Heart left ventricle (tissue), 16 donors: ENCODE data around the gene C1orf167. TPM values are rescaled to one million over a fixed set of nuclear protein-coding genes. Genes with fewer than 3 reads are reported as not detected.

Source experiments
- ATAC-seq, 4 donors: fragments of 200-7000 bp; cut with Tn5 transposase; one replicate each; pipeline ENCODE4 v1.9.1; 2020 to 2022; ENCODE audit warnings: moderate library complexity in 4 of 4, mild to moderate bottlenecking in 3 of 4, moderate number of reproducible peaks in 1 of 4
- DNase-seq, 5 donors: peaks; one replicate each; pipeline ENCODE4 v3.0.0-alpha.2; 2020
- H3K27ac ChIP-seq, 12 donors: fragments of 200-600 bp; sonication (generic) in 4 of 12; one replicate each; pipeline versions ENCODE4 v1.5.0 to v1.8.0; 2016 to 2022; ENCODE audit warnings: mild to moderate bottlenecking in 2 of 12
- H3K27me3 ChIP-seq, 9 donors: fragments of 200-600 bp; sonication (generic) in 2 of 9; one replicate each; pipeline versions ENCODE4 v1.5.1 to v1.8.0; 2016 to 2022; ENCODE audit warnings: mild to moderate bottlenecking in 3 of 9
- H3K36me3 ChIP-seq, 9 donors: fragments of 200-600 bp; sonication (generic) in 2 of 9; one replicate each; pipeline versions ENCODE4 v1.5.0 to v1.8.0; 2018 to 2022; ENCODE audit warnings: mild to moderate bottlenecking in 2 of 9
- H3K4me1 ChIP-seq, 12 donors: fragments of 200-600 bp; sonication (generic) in 4 of 12; one replicate each; pipeline versions ENCODE4 v1.5.0 to v1.8.0; 2016 to 2022; ENCODE audit warnings: mild to moderate bottlenecking in 3 of 12
- H3K4me3 ChIP-seq, 12 donors: fragments of 200-600 bp; sonication (generic) in 4 of 12; one replicate each; pipeline versions ENCODE4 v1.5.0 to v1.8.0; 2017 to 2022; ENCODE audit warnings: mild to moderate bottlenecking in 9 of 12, moderate library complexity in 4 of 12
- H3K9me3 ChIP-seq, 12 donors: fragments of 200-600 bp; sonication (generic) in 4 of 12; one replicate each; pipeline versions ENCODE4 v1.5.0 to v1.8.0; 2016 to 2022; ENCODE audit warnings: mild to moderate bottlenecking in 1 of 12
- POLR2A ChIP-seq, 2 donors: fragments of 450-650 bp; IDR thresholded peaks; one replicate each; pipeline ENCODE4 v1.6.1; 2017; ENCODE audit warnings: antibody characterized with exemption in 2 of 2, mild to moderate bottlenecking in 2 of 2, moderate library complexity in 2 of 2
- WGBS, 4 donors: extraction: QIAGEN DNeasy Blood & Tissue Kit in 2 of 4; methylation state at CpG; one replicate each; pipeline versions ENCODE4 v1.1.5 to v1.1.7; 2013 to 2018; 5-methylcytosine and 5-hydroxymethylcytosine counted together
- intact Hi-C, 10 donors: fragments of 100-400 bp; cut with DNase I; formaldehyde crosslinking; loops; one replicate each; pipeline versions ENCODE4 v1.11.1 to v1.14.2; 2022
- polyA plus RNA-seq, 2 donors: library from polyadenylated mRNA; stranded (reverse); fragments of 200-250 nt; gene quantifications; one replicate each; pipeline ENCODE4 v1.2.3, GENCODE V29; 2013
- total RNA-seq, 9 donors: library from RNA; depleted of rRNA in 2 of 9; stranded (reverse); fragments of >200 nt in 2 of 9; fragmentation: NEBNext Ultra II Directional in 3 of 9; extraction: Animal tissue kit (Norgen Biotek cat#: 25700) in 3 of 9; gene quantifications; one replicate each; pipeline versions ENCODE4 v1.1.0 to v1.2.4, GENCODE V29; 2016 to 2023
- TF ChIP-seq, protein P1 (sequence below), 12 donors: fragments of 200-600 bp; sonication (generic) in 4 of 12; IDR thresholded peaks; one replicate each; pipeline versions ENCODE4 v1.5.0 to v1.8.0; 2018 to 2022; ENCODE audit warnings: antibody characterized with exemption in 12 of 12, mild to moderate bottlenecking in 5 of 12
- donor health status: ischemic (EF 13 %, LVEDD 7.1; RV severe dilation, severe dysfunction).
- donor health status: healthy with polysubstance abuse.
- donor health status: DM: no; HTN: yes; CAD: no.
- donor health status: DM: no; HTN: no; CAD: no.
- donor health status: ischemic (EF 25% LVEDD 6.9; RV normal size, moderate dysfunction).
- donor health status: ischemic (EF 25% LVEDD 5.7; RV mildly dilated, moderate dysfunction).
- donor health status: healthy.
- donor health status: DM: yes; HTN: yes; CAD: no.
- donor health status: ischemic (EF 35%, LVEDD 5.7; RV mildly dilated, moderate dysfunction).
- donor health status: nonischemic (EF 11% LVEDD 7.7; RV severe dilation, severe dysfunction).
- donor health status: DM: yes; HTN: yes; CAD: no.
- donor health status: PGD.
- donor health status: ischemic (EF 29% LVEDD 5.4; RV normal size, mild dysfunction).
- donor health status: nonischemic (EF 23%, LVEDD 6.1; RV moderate dilation, normal function).

Gene C1orf167
- total and polyA plus RNA-seq, 11 donors: 1.5 to 7.6 (median 3.8) TPM

DNA sequence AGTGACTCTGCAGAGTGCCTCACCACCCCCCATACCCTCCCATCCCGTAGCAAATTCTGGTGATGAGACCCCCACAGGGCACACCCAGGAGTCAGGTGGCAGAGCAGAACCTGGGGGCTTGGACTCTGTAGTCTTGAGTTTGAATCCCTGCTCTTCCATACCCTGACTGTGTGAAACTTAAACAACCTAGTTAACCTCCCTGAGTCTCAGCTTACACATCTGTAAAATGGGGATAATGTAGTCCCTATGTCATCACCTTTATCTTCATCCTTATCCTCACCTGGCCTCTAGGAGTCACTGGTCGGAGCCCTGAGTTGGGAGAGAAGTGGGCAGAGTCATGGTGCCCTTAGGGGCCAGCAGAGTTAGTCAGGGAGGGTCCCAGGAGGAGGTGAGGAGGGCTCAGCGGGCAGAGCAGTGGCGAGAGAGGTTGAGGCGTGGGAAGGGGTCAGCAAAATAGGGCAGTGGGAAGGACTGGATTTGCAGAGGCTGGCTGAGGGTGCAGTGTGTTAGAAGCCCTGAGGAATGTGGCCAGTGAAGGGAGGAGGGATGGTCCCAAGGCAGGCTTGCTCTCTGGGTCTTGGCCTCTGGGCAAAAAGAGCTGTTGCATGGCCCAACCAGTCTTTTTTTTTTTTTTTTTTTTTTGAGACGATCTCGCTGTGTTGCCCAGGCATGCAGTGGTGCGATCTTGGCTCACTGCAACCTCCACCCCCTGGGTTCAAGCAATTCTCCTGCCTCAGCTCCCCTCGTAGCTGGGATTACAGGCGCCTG is 18.6 kb downstream of the C1orf167 start:
- DNase-seq: no peak
- H3K9me3 ChIP-seq: no peaks in the 10 kb centered on the region
- no peaks in the 10 kb centered on the region for H3K36me3 ChIP-seq
- H3K27ac ChIP-seq: no peak overlapping the region
- ATAC-seq: no peak
- H3K27me3 ChIP-seq: no peaks in the 10 kb centered on the region
- WGBS, 4 donors: 81 to 93% (median 89%) methylated on average over 9 to 10 of the region's 10 CpGs
- H3K4me1 ChIP-seq: peaks cover 0 to 17% (median 11%) of the 10 kb centered on the region in 12 donors
- TF ChIP-seq, protein P1, sequence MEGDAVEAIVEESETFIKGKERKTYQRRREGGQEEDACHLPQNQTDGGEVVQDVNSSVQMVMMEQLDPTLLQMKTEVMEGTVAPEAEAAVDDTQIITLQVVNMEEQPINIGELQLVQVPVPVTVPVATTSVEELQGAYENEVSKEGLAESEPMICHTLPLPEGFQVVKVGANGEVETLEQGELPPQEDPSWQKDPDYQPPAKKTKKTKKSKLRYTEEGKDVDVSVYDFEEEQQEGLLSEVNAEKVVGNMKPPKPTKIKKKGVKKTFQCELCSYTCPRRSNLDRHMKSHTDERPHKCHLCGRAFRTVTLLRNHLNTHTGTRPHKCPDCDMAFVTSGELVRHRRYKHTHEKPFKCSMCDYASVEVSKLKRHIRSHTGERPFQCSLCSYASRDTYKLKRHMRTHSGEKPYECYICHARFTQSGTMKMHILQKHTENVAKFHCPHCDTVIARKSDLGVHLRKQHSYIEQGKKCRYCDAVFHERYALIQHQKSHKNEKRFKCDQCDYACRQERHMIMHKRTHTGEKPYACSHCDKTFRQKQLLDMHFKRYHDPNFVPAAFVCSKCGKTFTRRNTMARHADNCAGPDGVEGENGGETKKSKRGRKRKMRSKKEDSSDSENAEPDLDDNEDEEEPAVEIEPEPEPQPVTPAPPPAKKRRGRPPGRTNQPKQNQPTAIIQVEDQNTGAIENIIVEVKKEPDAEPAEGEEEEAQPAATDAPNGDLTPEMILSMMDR (IDR thresholded peaks at IDR 0.05): no peak
- no peak for TF ChIP-seq POLR2A (IDR thresholded peaks at IDR 0.05)
- intact Hi-C loops: loop anchor here in 2 of 10 donors (5.0 to 10.0 kb wide), 2 partner anchors 43 to 46 kb away; partner anchors contain the start of gene AGTRAP (in 2 of the 2)
- no peak overlapping the region for H3K4me3 ChIP-seq

DNA sequence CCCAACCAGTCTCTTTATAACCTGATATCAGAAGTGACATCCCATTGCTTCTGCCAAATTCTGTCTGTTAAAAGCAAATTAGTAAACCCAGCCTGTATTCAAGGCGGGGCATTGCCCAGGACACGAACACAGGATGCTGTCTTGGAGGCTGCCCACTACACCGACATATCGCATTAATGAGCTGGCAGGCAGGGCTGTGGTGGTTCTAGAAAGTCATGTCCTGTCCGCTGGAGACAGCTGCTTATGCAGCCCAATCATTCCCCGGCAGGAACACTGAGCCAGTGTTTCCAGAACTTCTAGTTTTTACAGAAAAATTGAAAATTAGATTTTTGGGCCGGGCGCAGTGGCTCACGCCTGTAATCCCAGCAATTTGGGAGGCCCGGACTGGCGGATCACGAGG is 19.3 kb downstream of the C1orf167 start:
- intact Hi-C loops: loop anchor here in 2 of 10 donors (5.0 to 10.0 kb wide), 2 partner anchors 44 to 46 kb away; partner anchors contain the start of gene AGTRAP (in 2 of the 2)
- Histone ChIP-seq H3K4me1 (peaks cover 4 to 24% (median 18%) of the 10 kb centered on the region in 12 donors), H3K27ac (no peak overlapping the region), H3K27me3 (no peaks in the 10 kb centered on the region), H3K9me3 (no peaks in the 10 kb centered on the region), H3K36me3 (no peaks in the 10 kb centered on the region), H3K4me3 (no peak overlapping the region)
- DNase-seq (no peak), ATAC-seq (no peak)
- TF ChIP-seq POLR2A (IDR thresholded peaks at IDR 0.05): no peak
- TF ChIP-seq, protein P1 (IDR thresholded peaks at IDR 0.05): no peak
- WGBS, 4 donors: 81 to 90% (median 85%) methylated on average over 12 of the region's 12 CpGs

DNA sequence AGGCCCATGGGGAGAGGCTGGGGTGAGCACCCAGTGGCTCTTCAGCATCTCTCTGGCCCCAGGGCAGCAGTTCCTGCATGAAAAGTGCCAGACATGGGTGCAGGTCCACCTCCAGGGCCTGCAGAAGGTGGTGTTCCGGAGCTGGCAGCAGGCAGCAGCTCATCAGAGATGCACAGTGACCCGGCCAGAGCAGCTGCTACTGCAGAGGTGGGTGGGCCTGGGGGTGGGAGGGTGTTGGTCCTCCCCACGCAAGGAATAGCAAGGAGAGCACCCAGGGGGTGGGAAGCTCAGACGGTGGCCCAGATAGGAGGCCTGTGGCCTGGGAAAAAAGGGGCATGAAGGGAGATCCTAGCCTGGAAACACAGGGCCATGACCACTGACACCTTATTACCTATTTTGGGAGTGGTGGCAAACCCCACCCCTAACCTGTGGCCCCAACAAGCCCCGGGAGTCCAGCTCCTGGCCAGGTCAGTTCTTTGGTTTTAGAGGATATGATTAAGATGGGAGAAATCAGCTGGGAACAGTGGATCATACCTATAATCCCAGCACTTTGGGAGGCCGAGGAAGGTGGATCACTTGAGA is 20.2 kb downstream of the C1orf167 start:
- DNase-seq (no peak), ATAC-seq (no peak)
- no peaks in the 10 kb centered on the region for H3K27me3 ChIP-seq
- no peaks in the 10 kb centered on the region for H3K36me3 ChIP-seq
- H3K4me3 ChIP-seq: no peak overlapping the region
- H3K4me1 ChIP-seq: peaks cover 13 to 33% (median 28%) of the 10 kb centered on the region in 12 donors
- no peak for TF ChIP-seq POLR2A (IDR thresholded peaks at IDR 0.05)
- TF ChIP-seq, protein P1 (IDR thresholded peaks at IDR 0.05): no peak
- WGBS, 4 donors: 80 to 89% (median 83%) methylated on average over 4 to 6 of the region's 6 CpGs
- intact Hi-C loops: loop anchor here in 2 of 10 donors (5.0 to 10.0 kb wide), 2 partner anchors 45 to 47 kb away; partner anchors contain the start of gene AGTRAP (in 2 of the 2)
- no peak overlapping the region for H3K27ac ChIP-seq
- H3K9me3 ChIP-seq: no peaks in the 10 kb centered on the region

DNA sequence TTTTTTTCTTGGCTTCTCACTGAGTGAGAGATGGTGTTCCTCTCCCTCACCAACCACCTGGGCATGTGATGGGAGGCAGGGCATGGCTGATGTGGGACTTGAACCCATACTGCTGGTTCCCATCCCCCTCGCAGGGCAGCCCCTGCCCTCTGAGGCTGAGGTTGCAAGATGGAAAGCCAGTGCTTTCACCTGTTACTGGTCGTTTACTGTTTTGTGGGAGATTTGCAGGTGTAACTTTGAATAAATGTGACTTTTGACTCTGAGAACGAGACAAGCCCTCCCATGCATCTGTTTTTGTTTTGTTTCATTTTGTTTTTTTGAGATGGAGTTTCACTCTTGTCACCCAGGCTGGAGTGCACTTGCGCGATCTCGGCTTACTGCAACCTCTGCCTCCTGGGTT is 21.6 kb downstream of the C1orf167 start:
- no peak for DNase-seq
- no peak overlapping the region for H3K4me3 ChIP-seq
- no peaks in the 10 kb centered on the region for H3K9me3 ChIP-seq
- WGBS, 4 donors: 93 to 97% (median 94%) methylated on average over 6 of the region's 6 CpGs
- intact Hi-C loops: loop anchor here in 2 of 10 donors (5.0 to 10.0 kb wide), 2 partner anchors 46 to 49 kb away; partner anchors contain the start of gene AGTRAP (in 2 of the 2)
- H3K4me1 ChIP-seq: peaks cover 15 to 43% (median 41%) of the 10 kb centered on the region in 12 donors
- no peak overlapping the region for H3K27ac ChIP-seq
- no peak for ATAC-seq
- H3K36me3 ChIP-seq: no peaks in the 10 kb centered on the region
- H3K27me3 ChIP-seq: no peaks in the 10 kb centered on the region
- TF ChIP-seq POLR2A (IDR thresholded peaks at IDR 0.05): no peak
- TF ChIP-seq, protein P1 (IDR thresholded peaks at IDR 0.05): no peak
